ENCODE measurements around the gene RUBCNL. TPM values are rescaled to one million over a fixed set of nuclear protein-coding genes. Genes with fewer than 3 reads are reported as not detected.

The RUBCNL gene
- total RNA-seq, 2 experiments from 2014 or later = 352 to 383 TPM

- no peak for TF ChIP-seq EZH2phosphoT487 (IDR thresholded peaks at IDR 0.05; ENCODE audit: borderline replicate concordance, low read depth, low read length)
- H2AFZ ChIP-seq (ENCODE audit: low read length) = no peak overlapping the region
- no peak overlapping the region for H3K27ac ChIP-seq (ENCODE audit: low read depth, low read length, poor library complexity, severe bottlenecking)
- H3K9me2 ChIP-seq (ENCODE audit: insufficient read depth, low read length) = no peaks in the 10 kb centered on the region
- H3K9me3 ChIP-seq (ENCODE audit: low read length) = no peaks in the 10 kb centered on the region
- DNase-seq (ENCODE audit: low spot score) = no peak
- CTCF ChIA-PET (ENCODE audit: unreplicated experiment) = no interaction called here
- no peak overlapping the region for H3K4me2 ChIP-seq (ENCODE audit: low read length)
- no peak overlapping the region for H3K4me3 ChIP-seq (ENCODE audit: low read depth, low read length, poor library complexity, severe bottlenecking)
- intact Hi-C loops (cut with micrococcal nuclease; ENCODE audit: unreplicated experiment) = no loop called here
- H3K36me3 ChIP-seq (ENCODE audit: insufficient read depth, low read length) = no peaks in the 10 kb centered on the region
- H3K79me2 ChIP-seq (ENCODE audit: insufficient read depth, low read depth, low read length) = no peaks in the 10 kb centered on the region
- no TSS peak for BruUV-seq (replicated peaks)
- no peaks in the 10 kb centered on the region for H3K4me1 ChIP-seq (ENCODE audit: insufficient read depth, low read length, poor library complexity, severe bottlenecking)
- H4K20me1 ChIP-seq (ENCODE audit: insufficient read depth, low read length) = no peaks in the 10 kb centered on the region
- POLR2A ChIA-PET = interaction anchor here (0.5 to 0.9 kb wide), 2 partner anchors 14 to 1610 kb away, joined by 3 to 5 read pairs; no protein-coding TSS in a partner anchor
Measured at GRCh38 chr13:46327246-46327645, 59.8 kb downstream of the RUBCNL start.

GRCh38 chr13:46324976-46325375 lies 62.1 kb downstream of the RUBCNL start:
- DNase-seq (ENCODE audit: low spot score) = no peak
- ChIA-PET POLR2A (no interaction called here), CTCF (ENCODE audit: unreplicated experiment) (no interaction called here)
- Histone ChIP-seq H3K4me1 (ENCODE audit: insufficient read depth, low read length, poor library complexity, severe bottlenecking) (peaks cover 7% of the 10 kb centered on the region), H3K9me2 (ENCODE audit: insufficient read depth, low read length) (no peaks in the 10 kb centered on the region), H3K4me2 (ENCODE audit: low read length) (no peak overlapping the region), H4K20me1 (ENCODE audit: insufficient read depth, low read length) (no peaks in the 10 kb centered on the region), H3K4me3 (ENCODE audit: low read depth, low read length, poor library complexity, severe bottlenecking) (no peak overlapping the region), H3K27ac (ENCODE audit: low read depth, low read length, poor library complexity, severe bottlenecking) (no peak overlapping the region), H3K36me3 (ENCODE audit: insufficient read depth, low read length) (no peaks in the 10 kb centered on the region), H2AFZ (ENCODE audit: low read length) (no peak overlapping the region), H3K79me2 (ENCODE audit: insufficient read depth, low read depth, low read length) (no peaks in the 10 kb centered on the region), H3K9me3 (ENCODE audit: low read length) (no peaks in the 10 kb centered on the region)
- TF ChIP-seq CTCF (conservative IDR thresholded peaks at IDR 0.05; ENCODE audit: low read length) (no peak), EZH2phosphoT487 (IDR thresholded peaks at IDR 0.05; ENCODE audit: borderline replicate concordance, low read depth, low read length) (no peak)
- intact Hi-C loops (cut with micrococcal nuclease; ENCODE audit: unreplicated experiment) = no loop called here
- BruUV-seq (replicated peaks) = no TSS peak

- ChIA-PET CTCF (ENCODE audit: unreplicated experiment) (interaction anchor here (0.7 kb wide), 1 partner anchor 141 kb away, joined by 3 read pairs; no protein-coding TSS in a partner anchor), POLR2A (interaction anchor here (0.6 to 1.2 kb wide), 3 partner anchors 8 to 158 kb away, joined by 3 read pairs; no protein-coding TSS in a partner anchor)
- peak; percentile 84 for DNase-seq (ENCODE audit: low spot score)
- Histone ChIP-seq H3K79me2 (ENCODE audit: insufficient read depth, low read depth, low read length) (no peaks in the 10 kb centered on the region), H4K20me1 (ENCODE audit: insufficient read depth, low read length) (no peaks in the 10 kb centered on the region), H3K9me3 (ENCODE audit: low read length) (no peaks in the 10 kb centered on the region), H3K4me1 (ENCODE audit: insufficient read depth, low read length, poor library complexity, severe bottlenecking) (peaks cover 7% of the 10 kb centered on the region), H2AFZ (ENCODE audit: low read length) (peak overlapping the region; percentile 90), H3K4me3 (ENCODE audit: low read depth, low read length, poor library complexity, severe bottlenecking) (no peak overlapping the region), H3K9me2 (ENCODE audit: insufficient read depth, low read length) (no peaks in the 10 kb centered on the region), H3K27ac (ENCODE audit: low read depth, low read length, poor library complexity, severe bottlenecking) (no peak overlapping the region), H3K36me3 (ENCODE audit: insufficient read depth, low read length) (no peaks in the 10 kb centered on the region), H3K4me2 (ENCODE audit: low read length) (peak overlapping the region; percentile 52; the same call in 1 of the 2 replicates)
- intact Hi-C loops (cut with micrococcal nuclease; ENCODE audit: unreplicated experiment) = loop anchor here (1.0 kb wide), 2 partner anchors 698 to 810 kb away; no protein-coding TSS in a partner anchor
- BruUV-seq (replicated peaks) = no TSS peak
- TF ChIP-seq CTCF (conservative IDR thresholded peaks at IDR 0.05; ENCODE audit: low read length) (peak; percentile 97), EZH2phosphoT487 (IDR thresholded peaks at IDR 0.05; ENCODE audit: borderline replicate concordance, low read depth, low read length) (no peak)
Measured at GRCh38 chr13:46321494-46322225, 65.4 kb downstream of the RUBCNL start.
